GM19043 (cell line): ENCODE measurements around the gene MPZL1.

Source experiments
- ATAC-seq: cut with Tn5 transposase; IDR thresholded peaks from one replicate; pipeline ENCODE4 v1.9.1; 2021; ENCODE audit warnings: low read depth; ENCODE audit not compliant: unreplicated experiment

MPZL1 gene

DNA sequence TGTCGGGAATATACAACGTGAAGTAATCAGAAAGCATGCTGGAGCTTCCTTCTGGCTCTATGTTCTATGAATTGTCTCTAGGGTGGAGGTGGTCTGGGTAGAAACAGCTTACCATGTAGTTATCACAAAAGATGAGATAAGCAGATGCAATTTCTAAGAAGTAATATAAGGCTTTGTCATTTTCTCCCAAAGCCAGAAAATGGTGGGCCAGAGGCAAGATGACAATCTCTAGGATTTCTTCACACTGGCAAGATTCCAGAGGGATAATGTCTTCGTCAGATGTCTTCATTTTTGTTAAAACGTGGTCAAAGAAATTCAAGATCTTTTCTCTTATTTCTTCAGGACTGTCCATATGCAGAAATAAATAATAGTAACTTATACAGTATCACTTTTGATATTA is 114.4 kb downstream of the MPZL1 start:
- ATAC-seq, result no peak

DNA sequence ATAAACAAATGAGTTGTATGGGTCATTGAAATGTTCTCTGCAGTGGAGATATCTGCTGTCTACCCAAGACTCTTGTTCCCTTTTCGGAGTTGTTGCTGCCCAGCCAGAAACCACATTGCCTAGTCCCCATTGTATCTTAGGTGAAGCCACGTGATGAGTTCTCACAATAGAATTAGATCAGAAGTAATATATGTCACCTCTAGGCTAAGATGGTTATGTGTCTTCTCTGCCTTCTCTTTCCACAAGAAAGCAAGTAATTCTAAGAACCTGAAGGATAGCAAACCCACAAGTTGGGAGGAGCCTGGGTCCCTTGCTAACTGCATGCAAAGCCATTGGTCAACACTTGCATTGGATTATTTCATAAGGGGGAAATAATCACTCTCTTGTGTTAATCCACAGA is 115.5 kb downstream of the MPZL1 start:
- no peak for ATAC-seq

DNA sequence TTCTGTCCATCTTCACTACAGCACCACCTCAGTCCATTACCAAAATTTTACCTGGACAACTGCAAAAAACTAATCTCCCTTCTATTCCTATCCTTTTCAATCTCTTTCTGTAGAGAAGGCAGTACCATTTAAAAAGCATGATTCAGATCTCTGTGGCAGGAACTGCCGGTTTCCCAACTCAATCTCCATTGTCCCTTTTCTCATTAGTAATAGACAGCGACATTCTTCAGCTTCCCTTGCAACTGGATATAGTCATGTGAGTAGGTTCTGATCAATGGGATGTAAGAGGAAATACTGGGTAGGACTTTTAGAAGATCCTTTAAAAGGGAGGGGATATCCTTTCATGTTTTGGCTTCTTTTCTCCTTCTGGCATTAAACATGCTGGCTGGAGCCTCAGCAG is 117.2 kb downstream of the MPZL1 start:
- ATAC-seq, result no peak
